Stromal cell of bone marrow (primary cell): ENCODE results near the gene ACBD4.
A peak's percentile ranks its signal among the peaks of the same experiment; 100 is the strongest.

Source experiments
- DNase-seq: peaks from one replicate; pipeline ENCODE4 v3.0.0-alpha.2; 2012; ENCODE audit warnings: low read depth

The ACBD4 gene

GRCh38 chr17:45155483-45155882 is 20.0 kb downstream of the ACBD4 start:
- DNase-seq = no peak

GRCh38 chr17:45156242-45156641 is 20.8 kb downstream of the ACBD4 start:
- no peak for DNase-seq

- no peak for DNase-seq
These were observed 25.2 kb downstream of the ACBD4 start for GRCh38 chr17:45160447-45161287.

GRCh38 chr17:45161288-45162024 is 26.0 kb downstream of the ACBD4 start, which contains the start of gene HEXIM2:
Gene HEXIM2 (plus strand): TSS chr17:45161875. CDS start chr17:45162794, 919 bp downstream.
- peak; percentile 100 for DNase-seq

GRCh38 chr17:45162025-45162687 is 26.7 kb downstream of the ACBD4 start:
- no peak for DNase-seq

- no peak for DNase-seq
These were observed 29.3 kb downstream of the ACBD4 start for GRCh38 chr17:45164734-45165269.

- DNase-seq = no peak
These were observed 33.7 kb downstream of the ACBD4 start for GRCh38 chr17:45168991-45169752.

GRCh38 chr17:45170280-45170930 is 34.9 kb downstream of the ACBD4 start:
- DNase-seq = no peak

GRCh38 chr17:45170931-45171337 is 35.4 kb downstream of the ACBD4 start:
- DNase-seq = peak; percentile 92

- no peak for DNase-seq
These were observed 36.1 kb downstream of the ACBD4 start for GRCh38 chr17:45171338-45172231.

- no peak for DNase-seq
These were observed 36.7 kb downstream of the ACBD4 start for GRCh38 chr17:45172232-45172540.

- peak; percentile 53 for DNase-seq
These were observed 37.2 kb downstream of the ACBD4 start for GRCh38 chr17:45172541-45173286.

GRCh38 chr17:45175759-45176115 is 40.2 kb downstream of the ACBD4 start:
- no peak for DNase-seq

- DNase-seq = no peak
These were observed 42.1 kb downstream of the ACBD4 start for GRCh38 chr17:45177563-45177962.

GRCh38 chr17:45184144-45184543 is 48.7 kb downstream of the ACBD4 start:
- no peak for DNase-seq

GRCh38 chr17:45186801-45187354 is 51.4 kb downstream of the ACBD4 start:
- DNase-seq = no peak

- DNase-seq = no peak
These were observed 53.5 kb downstream of the ACBD4 start for GRCh38 chr17:45189009-45189408.

GRCh38 chr17:45190503-45191255 is 55.2 kb downstream of the ACBD4 start:
- DNase-seq = no peak
